OCI-LY3 (cell line): Measurements from ENCODE around the gene CLIC5.

Source experiments
- H2AFZ ChIP-seq: fragments of 200-600, 300-600 bp; shearing (Covaris generic); 2 replicates; pipeline ENCODE4 v1.6.0; 2014; ENCODE audit warnings: antibody characterized with exemption, low read depth, low read length
- H3K27ac ChIP-seq: fragments of 200-600, 300-600 bp; sonication (generic); 2 replicates; pipeline ENCODE4 v1.5.1; 2014; ENCODE audit warnings: mild to moderate bottlenecking, low read length, moderate library complexity, mixed read lengths
- H3K27me3 ChIP-seq: fragments of 200-600, 300-600 bp; sonication (generic); 2 replicates; pipeline ENCODE4 v1.6.1; 2014; ENCODE audit warnings: low read depth, low read length, mixed read lengths
- H3K36me3 ChIP-seq: fragments of 200-600, 300-600 bp; sonication (generic); replicated peaks from 2 replicates; pipeline ENCODE3; 2014; ENCODE audit warnings: low read depth, low read length, mixed read lengths
- H3K4me1 ChIP-seq: fragments of 300-600, 200-600 bp; sonication (generic); 2 replicates; pipeline ENCODE4 v1.6.1; 2014; ENCODE audit warnings: low read length, mixed read lengths
- H3K4me2 ChIP-seq: fragments of 200-600, 300-600 bp; sonication (generic); 2 replicates; pipeline ENCODE4 v1.6.1; 2014; ENCODE audit warnings: low read length, mixed read lengths
- H3K4me3 ChIP-seq: fragments of 300-600, 200-600 bp; sonication (generic); 2 replicates; pipeline ENCODE4 v1.5.1; 2014; ENCODE audit warnings: antibody characterized with exemption, mild to moderate bottlenecking, low read length, moderate library complexity
- H3K79me2 ChIP-seq: fragments of 300-600, 200-600 bp; shearing (Covaris generic); 2 replicates; pipeline ENCODE4 v1.6.1; 2014; ENCODE audit warnings: mild to moderate bottlenecking, low read length, mixed read lengths
- H3K9ac ChIP-seq: fragments of 300-600, 200-600 bp; shearing (Covaris generic); 2 replicates; pipeline ENCODE4 v1.6.0; 2014; ENCODE audit warnings: mild to moderate bottlenecking, low read length, moderate library complexity
- H3K9me3 ChIP-seq: fragments of 200-600, 300-600 bp; shearing (Covaris generic); 2 replicates; pipeline ENCODE4 v1.6.1; 2014; ENCODE audit warnings: low read length, mixed read lengths; ENCODE audit not compliant: insufficient read depth
- H4K20me1 ChIP-seq: fragments of 200-600, 300-600 bp; sonication (generic); 2 replicates; pipeline ENCODE4 v1.6.1; 2016; ENCODE audit warnings: low read length, mixed read lengths; ENCODE audit not compliant: insufficient read depth
- CTCF ChIP-seq: fragments of 200-600, 300-600 bp; sonication (generic); IDR thresholded peaks from 2 replicates; pipeline ENCODE4 v1.5.1; 2014; ENCODE audit warnings: antibody characterized with exemption, low read length, low read depth
- EZH2phosphoT487 ChIP-seq: fragments of 200-600 bp; shearing (Covaris generic); IDR thresholded peaks from 2 replicates; pipeline ENCODE4 v1.6.1; 2018; ENCODE audit warnings: antibody characterized with exemption, mixed run types, low read depth

Gene CLIC5

GRCh38 chr6:45911691-45912090 is 104.0 kb downstream of the CLIC5 start:
- Histone ChIP-seq H4K20me1 (no peaks in the 10 kb centered on the region), H2AFZ (no peak overlapping the region), H3K36me3 (no peaks in the 10 kb centered on the region), H3K27me3 (peaks cover 35% of the 10 kb centered on the region; the same call in 1 of the 2 replicates), H3K9me3 (no peaks in the 10 kb centered on the region), H3K4me2 (no peak overlapping the region), H3K4me3 (no peak overlapping the region), H3K4me1 (peaks cover 9% of the 10 kb centered on the region), H3K27ac (no peak overlapping the region), H3K79me2 (no peaks in the 10 kb centered on the region), H3K9ac (no peak overlapping the region)
- TF ChIP-seq CTCF (no peak), EZH2phosphoT487 (no peak)

DNA sequence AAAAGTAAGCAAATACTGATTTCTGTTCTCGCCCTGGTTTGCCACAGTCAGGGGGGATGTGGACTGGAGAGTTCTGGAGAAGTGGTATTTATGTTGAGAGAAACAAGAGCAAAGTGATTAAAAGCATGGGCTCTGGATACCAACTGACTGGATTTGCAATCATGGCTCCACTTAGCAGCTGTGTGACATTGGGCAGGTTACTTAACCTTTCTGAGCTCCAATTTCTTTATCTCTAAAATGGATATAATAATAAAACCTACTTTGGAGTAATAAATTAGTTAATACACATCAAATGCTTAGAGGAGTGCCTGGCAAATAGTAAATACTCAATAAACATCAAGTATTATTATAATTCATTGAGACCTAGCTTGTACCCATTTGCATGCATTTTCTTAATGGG is 111.7 kb downstream of the CLIC5 start:
- H3K27me3 ChIP-seq: peaks cover 18% of the 10 kb centered on the region
- TF ChIP-seq EZH2phosphoT487 (no peak), CTCF (no peak)
- no peak overlapping the region for H3K4me2 ChIP-seq
- no peak overlapping the region for H3K9ac ChIP-seq
- H3K9me3 ChIP-seq: no peaks in the 10 kb centered on the region
- H3K79me2 ChIP-seq: no peaks in the 10 kb centered on the region
- H4K20me1 ChIP-seq: no peaks in the 10 kb centered on the region
- no peaks in the 10 kb centered on the region for H3K4me1 ChIP-seq
- no peak overlapping the region for H3K27ac ChIP-seq
- no peaks in the 10 kb centered on the region for H3K36me3 ChIP-seq
- H2AFZ ChIP-seq: no peak overlapping the region
- no peak overlapping the region for H3K4me3 ChIP-seq

DNA sequence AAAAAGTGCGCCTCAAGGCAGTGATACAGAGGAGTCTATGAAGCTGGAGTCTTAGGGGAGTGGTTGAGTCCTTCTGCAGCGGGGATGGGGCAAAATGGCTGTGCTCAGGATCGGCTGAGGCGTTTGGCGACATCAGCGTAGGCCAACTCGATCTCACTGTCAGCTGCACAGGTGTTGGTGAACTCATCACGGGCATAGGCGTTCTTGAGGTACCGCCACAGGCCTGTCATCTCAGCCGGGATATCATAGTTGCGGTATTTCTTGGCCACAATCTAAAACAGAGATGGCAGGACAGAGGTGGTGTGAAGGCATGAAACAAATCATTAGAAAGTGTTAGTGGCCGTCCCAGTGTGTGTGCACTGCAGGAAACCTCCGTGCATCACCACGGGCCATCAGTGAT is 112.7 kb downstream of the CLIC5 start:
- H3K4me1 ChIP-seq: no peaks in the 10 kb centered on the region
- H3K27ac ChIP-seq: no peak overlapping the region

DNA sequence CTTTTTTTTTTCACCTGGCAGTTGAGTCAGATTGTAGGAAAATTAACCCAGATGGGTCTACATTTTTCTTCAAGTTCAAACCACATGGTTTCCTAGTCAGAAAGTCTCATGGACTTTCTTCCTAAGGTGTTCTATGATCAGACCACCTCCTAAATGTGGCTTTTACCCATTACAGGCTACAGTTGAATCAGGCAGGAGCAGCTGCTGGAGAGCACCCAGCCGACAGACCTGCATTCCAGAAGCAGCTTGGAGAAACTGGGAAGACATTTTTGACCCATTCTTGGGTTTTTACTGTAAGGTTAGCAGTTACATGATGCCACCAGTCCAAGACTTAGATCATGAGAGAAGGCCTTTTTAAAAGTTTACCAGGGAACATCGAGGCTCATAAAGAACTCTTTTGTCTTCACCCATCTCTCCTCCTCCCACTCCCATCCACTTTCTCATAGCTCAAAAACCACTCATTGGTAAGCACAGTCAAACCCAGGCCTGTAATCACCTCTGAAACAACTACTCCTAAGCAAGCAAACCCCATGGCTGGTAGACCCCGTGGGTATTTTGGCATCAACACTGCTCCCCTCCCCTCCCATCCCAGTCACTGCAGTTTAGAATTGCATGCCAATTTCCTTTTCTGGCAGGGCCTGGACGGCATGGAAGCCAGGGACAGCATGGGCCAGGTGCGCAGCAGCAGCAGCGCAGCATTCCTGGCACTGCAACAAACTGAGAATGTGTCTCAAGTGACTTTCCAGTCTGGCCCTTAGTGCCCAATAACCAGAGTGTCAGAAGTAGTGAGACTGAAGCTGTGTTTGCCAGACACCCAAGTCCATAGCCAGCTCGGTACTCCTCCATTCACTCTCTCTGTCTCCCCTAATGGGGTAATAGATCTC is 113.7 kb downstream of the CLIC5 start:
- peaks cover 22% of the 10 kb centered on the region for H3K27me3 ChIP-seq
- H3K4me2 ChIP-seq: no peak overlapping the region
- H4K20me1 ChIP-seq: no peaks in the 10 kb centered on the region
- H3K9ac ChIP-seq: no peak overlapping the region
- no peak overlapping the region for H3K4me3 ChIP-seq
- no peaks in the 10 kb centered on the region for H3K79me2 ChIP-seq
- no peaks in the 10 kb centered on the region for H3K4me1 ChIP-seq
- H3K9me3 ChIP-seq: no peaks in the 10 kb centered on the region
- TF ChIP-seq EZH2phosphoT487 (no peak), CTCF (no peak)
- H2AFZ ChIP-seq: no peak overlapping the region
- H3K36me3 ChIP-seq: no peaks in the 10 kb centered on the region
- no peak overlapping the region for H3K27ac ChIP-seq

More for the DNA sequence above, 112.7 kb downstream of the CLIC5 start:
- Histone ChIP-seq H3K9ac (no peak overlapping the region), H3K9me3 (no peaks in the 10 kb centered on the region), H3K27me3 (peaks cover 19% of the 10 kb centered on the region), H3K4me3 (no peak overlapping the region), H4K20me1 (no peaks in the 10 kb centered on the region), H3K36me3 (no peaks in the 10 kb centered on the region), H3K4me2 (no peak overlapping the region), H2AFZ (no peak overlapping the region), H3K79me2 (no peaks in the 10 kb centered on the region)
- TF ChIP-seq EZH2phosphoT487 (no peak), CTCF (no peak)
